A549 (cell line): ENCODE measurements around the gene CTNND2.

Source experiments
- CTCF ChIP-seq: fragments of >200 bp; sonication (Bioruptor Twin); formaldehyde crosslinking; IDR thresholded peaks from 3 replicates; pipeline ENCODE4 v1.5.1; 2016
- ELK1 ChIP-seq: fragments of 150-350 bp; IDR thresholded peaks from 2 replicates; pipeline ENCODE4 v1.6.1; 2014; ENCODE audit warnings: low read depth, mild to moderate bottlenecking, low read length
- PHF8 ChIP-seq: fragments of 200-600 bp; sonication (generic); IDR thresholded peaks from 2 replicates; pipeline ENCODE4 v1.6.1; 2016; ENCODE audit warnings: low read depth, mild to moderate bottlenecking, antibody characterized with exemption, moderate library complexity, borderline replicate concordance

GRCh38 chr5:11482011-11482410 lies 422.2 kb downstream of the CTNND2 start:
- no peak for TF ChIP-seq PHF8
- TF ChIP-seq CTCF, result no peak
- TF ChIP-seq ELK1, result no peak
